Bronchial epithelial cell (primary cell): ENCODE data around the gene BTNL8. TPM values are rescaled to one million over a fixed set of nuclear protein-coding genes. Genes with fewer than 3 reads are reported as not detected.
A peak's percentile ranks its signal among the peaks of the same experiment; 100 is the strongest.

ENCODE experiments used
- DNase-seq: peaks from one replicate; pipeline ENCODE4 v3.0.0-alpha.2; 2010; ENCODE audit warnings: low read depth
- FAIRE-seq: peaks from 2 replicates; lab custom pipeline; 2011; peaks lifted over from hg19 to GRCh38; lab: Jason Lieb, UNC
- H3K27me3 ChIP-seq: 2 replicates; pipeline ENCODE4 v1.5.1; 2011; ENCODE audit warnings: low read length; ENCODE audit not compliant: control insufficient read depth, insufficient read depth
- H3K36me3 ChIP-seq: 2 replicates; pipeline ENCODE4 v1.5.1; 2011; ENCODE audit warnings: low read length; ENCODE audit not compliant: control insufficient read depth, insufficient read depth
- H3K4me3 ChIP-seq: 2 replicates; pipeline ENCODE4 v1.5.1; 2011; ENCODE audit warnings: mild to moderate bottlenecking, low read depth, low read length, control low read depth
- CTCF ChIP-seq: IDR thresholded peaks from 2 replicates; pipeline ENCODE4 v1.5.1; 2011; ENCODE audit warnings: mild to moderate bottlenecking, moderate library complexity, low read length, control low read depth, inconsistent platforms; ENCODE audit not compliant: insufficient read depth, severe bottlenecking
- total RNA-seq: library from RNA; depleted of rRNA; stranded (reverse); fragments of >200 nt; gene quantifications from 2 replicates; pipeline ENCODE4 v1.2.1, GENCODE V29; 2014

The BTNL8 gene
- total RNA-seq, 1 donor from 2014 or later, result not detected

- DNase-seq, result no peak
- Histone ChIP-seq H3K4me3 (no peak overlapping the region), H3K27me3 (no peaks in the 10 kb centered on the region), H3K36me3 (no peaks in the 10 kb centered on the region)
- TF ChIP-seq CTCF, result no peak
- no peak for FAIRE-seq
These were observed 60.7 kb downstream of the BTNL8 start for GRCh38 chr5:180959661-180960060.

GRCh38 chr5:180960209-180960608 is 61.2 kb downstream of the BTNL8 start:
- TF ChIP-seq CTCF, result no peak

DNA sequence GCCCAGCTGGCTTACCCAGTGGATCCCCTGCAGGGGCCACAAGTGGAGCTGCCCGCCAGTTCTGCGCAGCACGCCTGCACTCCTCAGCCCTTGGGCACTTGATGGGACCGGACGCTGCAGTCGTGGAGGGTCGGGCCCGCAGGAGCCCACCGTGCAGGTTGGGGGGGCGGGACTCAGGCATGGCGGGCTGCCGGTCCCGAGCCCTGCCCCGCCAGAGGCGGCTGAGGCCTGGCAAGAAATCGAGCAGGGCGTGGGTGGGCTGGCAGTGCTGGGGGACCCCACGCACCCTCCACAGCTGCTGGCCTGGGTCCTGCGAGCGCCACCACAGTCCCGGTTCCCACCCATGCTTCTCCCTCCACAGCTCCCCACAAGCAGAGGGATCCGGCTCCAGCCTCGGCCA is 70.4 kb downstream of the BTNL8 start:
- Histone ChIP-seq H3K27me3 (no peaks in the 10 kb centered on the region), H3K4me3 (no peak overlapping the region), H3K36me3 (no peaks in the 10 kb centered on the region)
- TF ChIP-seq CTCF, result no peak
- DNase-seq (no peak), FAIRE-seq (no peak)

More at GRCh38 chr5:180960209-180960608, 61.2 kb downstream of the BTNL8 start:
- H3K27me3 ChIP-seq, result no peaks in the 10 kb centered on the region
- no peak overlapping the region for H3K4me3 ChIP-seq
- DNase-seq (peak; percentile 1), FAIRE-seq (no peak)
- H3K36me3 ChIP-seq, result no peaks in the 10 kb centered on the region

GRCh38 chr5:180970336-180970735 is 71.4 kb downstream of the BTNL8 start:
- DNase-seq (no peak), FAIRE-seq (no peak)
- Histone ChIP-seq H3K4me3 (no peak overlapping the region), H3K27me3 (no peaks in the 10 kb centered on the region), H3K36me3 (no peaks in the 10 kb centered on the region)
- TF ChIP-seq CTCF, result no peak

DNA sequence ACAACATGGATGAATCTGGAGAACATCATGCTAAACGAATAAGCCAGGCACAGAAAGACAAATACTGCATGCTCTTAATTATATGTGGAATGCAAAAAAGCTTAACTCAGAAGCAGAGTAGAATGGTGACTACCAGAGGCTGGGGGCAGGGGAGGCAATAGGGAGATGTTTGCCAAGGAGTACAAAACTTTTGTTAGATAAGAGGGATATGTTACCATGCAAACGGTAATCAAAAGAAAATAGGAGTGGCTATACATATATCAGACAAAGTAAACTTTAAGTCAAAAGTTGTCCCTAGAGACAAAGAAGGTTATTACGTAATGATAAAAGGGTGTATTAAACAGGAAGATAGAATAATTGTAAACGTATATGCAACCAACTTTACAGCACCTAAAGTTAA is 71.9 kb downstream of the BTNL8 start:
- Histone ChIP-seq H3K27me3 (no peaks in the 10 kb centered on the region), H3K36me3 (no peaks in the 10 kb centered on the region), H3K4me3 (no peak overlapping the region)
- no peak for TF ChIP-seq CTCF
- DNase-seq, result no peak
- no peak for FAIRE-seq

DNA sequence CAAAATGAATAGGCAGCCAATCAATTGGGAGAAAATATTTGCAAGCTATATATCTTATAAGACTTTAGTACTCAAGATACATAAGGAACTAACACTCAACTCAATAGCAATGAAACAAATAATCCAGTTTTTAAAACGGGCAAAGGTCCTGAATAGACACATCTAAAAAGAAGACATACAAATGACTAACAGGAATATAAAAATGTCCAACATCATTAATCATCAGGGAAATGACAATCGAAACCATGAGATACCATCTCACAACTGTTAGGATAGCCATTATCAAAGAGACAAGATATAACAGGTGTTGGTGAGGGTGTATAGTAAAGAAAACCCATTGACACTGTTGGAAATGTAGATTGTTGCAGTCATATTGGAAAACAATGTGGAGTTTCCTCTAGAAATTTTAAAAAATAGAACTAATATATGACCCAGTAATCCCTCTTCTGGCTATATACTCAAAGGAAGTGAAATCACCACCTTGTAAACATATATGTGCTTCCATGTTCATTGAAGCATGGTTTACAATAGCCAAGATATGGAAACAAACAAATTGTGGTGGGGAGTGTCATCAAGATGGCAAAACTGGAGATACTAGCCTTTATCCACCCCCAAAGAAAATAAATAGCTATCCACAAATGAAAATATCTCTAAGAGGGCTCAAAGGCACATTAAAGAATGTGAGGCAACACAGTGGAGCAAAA is 75.8 kb downstream of the BTNL8 start:
- DNase-seq (no peak), FAIRE-seq (no peak)
- no peaks in the 10 kb centered on the region for H3K36me3 ChIP-seq
- no peaks in the 10 kb centered on the region for H3K27me3 ChIP-seq
- no peak for TF ChIP-seq CTCF
- H3K4me3 ChIP-seq, result no peak overlapping the region
